ENCODE data around the gene TREX2. TPM values are rescaled to one million over a fixed set of nuclear protein-coding genes. Genes with fewer than 3 reads are reported as not detected.

Gene TREX2
- polyA plus RNA-seq, 1 of the 3 experiments (the other 2 are of a cell fraction), result 0.76 TPM

GRCh38 chrX:153488231-153488914, 42.5 kb upstream of the TREX2 start:
- Histone ChIP-seq H3K79me2 (ENCODE audit: insufficient read depth) (no peaks in the 10 kb centered on the region), H3K4me1 (ENCODE audit: control insufficient read depth in 1 of 2, insufficient read depth in 2 of 2, low read depth in 1 of 2, low read length in 1 of 2) (peaks cover 8 to 69% of the 10 kb centered on the region in 2 experiments; a peak in 2 of 4 replicates), H3K27me3 (ENCODE audit: insufficient read depth) (no peaks in the 10 kb centered on the region), H4K20me1 (ENCODE audit: insufficient read depth) (no peaks in the 10 kb centered on the region), H3K9ac (no peak overlapping the region), H3F3A (replicated peaks; ENCODE audit: insufficient read depth) (peaks cover 5% of the 10 kb centered on the region), H3K36me3 (replicated peaks in 1 of 2; ENCODE audit: control insufficient read depth in 1 of 2, insufficient read depth in 2 of 2, low read length in 1 of 2) (no peaks in the 10 kb centered on the region), H3K9me3 (no peaks in the 10 kb centered on the region), H3K4me2 (peak overlapping the region; percentile 28; the same call in 1 of the 2 replicates), H3K9me2 (no peaks in the 10 kb centered on the region), H3K27ac (ENCODE audit: low read depth in 2 of 2, low read length in 1 of 2) (peak overlapping the region in 1 of 2 experiments; percentile 44; a peak in 2 of 4 replicates), H3K4me3 (ENCODE audit: low read depth in 2 of 2, low read length in 1 of 2) (no peak overlapping the region), H2AFZ (ENCODE audit: low read depth) (peak overlapping the region; percentile 57; the same call in 1 of the 2 replicates)
- no peak for DNase-seq
- TF ChIP-seq FOXJ3 (CRISPR knock-in tag; IDR thresholded peaks at IDR 0.05), result no peak
- TF ChIP-seq RXRA (IDR thresholded peaks at IDR 0.05; ENCODE audit: borderline replicate concordance, low read depth), result no peak
- no peak for TF ChIP-seq MXI1 (IDR thresholded peaks at IDR 0.05; ENCODE audit: low read depth, low read length)
- TF ChIP-seq GATA2 (CRISPR knock-in tag; IDR thresholded peaks at IDR 0.05), result no peak
- no peak for TF ChIP-seq NFIC (IDR thresholded peaks at IDR 0.05; ENCODE audit: borderline replicate concordance)
- no peak for TF ChIP-seq SMC3 (IDR thresholded peaks at IDR 0.05; ENCODE audit: low read depth, low read length)
- TF ChIP-seq RCOR1 (IDR thresholded peaks at IDR 0.05; ENCODE audit: low read length), result no peak
- no peak for TF ChIP-seq GABPA (IDR thresholded peaks at IDR 0.05; ENCODE audit: low read depth)
- no peak for TF ChIP-seq NRF1 (IDR thresholded peaks at IDR 0.05; ENCODE audit: low read depth, low read length)
- no peak for TF ChIP-seq USF2 (IDR thresholded peaks at IDR 0.05; ENCODE audit: borderline replicate concordance, low read depth, low read length)
- TF ChIP-seq FOXM1 (IDR thresholded peaks at IDR 0.05; ENCODE audit: low read depth), result no peak
- TF ChIP-seq EZH2phosphoT487 (IDR thresholded peaks at IDR 0.05; ENCODE audit: borderline replicate concordance, low read depth), result no peak
- TF ChIP-seq, protein P1, sequence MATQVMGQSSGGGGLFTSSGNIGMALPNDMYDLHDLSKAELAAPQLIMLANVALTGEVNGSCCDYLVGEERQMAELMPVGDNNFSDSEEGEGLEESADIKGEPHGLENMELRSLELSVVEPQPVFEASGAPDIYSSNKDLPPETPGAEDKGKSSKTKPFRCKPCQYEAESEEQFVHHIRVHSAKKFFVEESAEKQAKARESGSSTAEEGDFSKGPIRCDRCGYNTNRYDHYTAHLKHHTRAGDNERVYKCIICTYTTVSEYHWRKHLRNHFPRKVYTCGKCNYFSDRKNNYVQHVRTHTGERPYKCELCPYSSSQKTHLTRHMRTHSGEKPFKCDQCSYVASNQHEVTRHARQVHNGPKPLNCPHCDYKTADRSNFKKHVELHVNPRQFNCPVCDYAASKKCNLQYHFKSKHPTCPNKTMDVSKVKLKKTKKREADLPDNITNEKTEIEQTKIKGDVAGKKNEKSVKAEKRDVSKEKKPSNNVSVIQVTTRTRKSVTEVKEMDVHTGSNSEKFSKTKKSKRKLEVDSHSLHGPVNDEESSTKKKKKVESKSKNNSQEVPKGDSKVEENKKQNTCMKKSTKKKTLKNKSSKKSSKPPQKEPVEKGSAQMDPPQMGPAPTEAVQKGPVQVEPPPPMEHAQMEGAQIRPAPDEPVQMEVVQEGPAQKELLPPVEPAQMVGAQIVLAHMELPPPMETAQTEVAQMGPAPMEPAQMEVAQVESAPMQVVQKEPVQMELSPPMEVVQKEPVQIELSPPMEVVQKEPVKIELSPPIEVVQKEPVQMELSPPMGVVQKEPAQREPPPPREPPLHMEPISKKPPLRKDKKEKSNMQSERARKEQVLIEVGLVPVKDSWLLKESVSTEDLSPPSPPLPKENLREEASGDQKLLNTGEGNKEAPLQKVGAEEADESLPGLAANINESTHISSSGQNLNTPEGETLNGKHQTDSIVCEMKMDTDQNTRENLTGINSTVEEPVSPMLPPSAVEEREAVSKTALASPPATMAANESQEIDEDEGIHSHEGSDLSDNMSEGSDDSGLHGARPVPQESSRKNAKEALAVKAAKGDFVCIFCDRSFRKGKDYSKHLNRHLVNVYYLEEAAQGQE (IDR thresholded peaks at IDR 0.05; ENCODE audit: low read depth, low read length), result no peak
- TF ChIP-seq TEAD4 (IDR thresholded peaks at IDR 0.05; ENCODE audit: borderline replicate concordance, insufficient read depth), result no peak
- no peak for TF ChIP-seq JUND (IDR thresholded peaks at IDR 0.05)
- TF ChIP-seq FOSL2 (IDR thresholded peaks at IDR 0.05; ENCODE audit: borderline replicate concordance, low read depth), result no peak
- no peak for TF ChIP-seq POLR2AphosphoS5 (IDR thresholded peaks at IDR 0.05; ENCODE audit: low read depth, low read length)
- TF ChIP-seq RAD21 (IDR thresholded peaks at IDR 0.05; ENCODE audit: low read length), result no peak
- no peak for TF ChIP-seq PBX3 (IDR thresholded peaks at IDR 0.05)
- TF ChIP-seq TCF12 (IDR thresholded peaks at IDR 0.05), result no peak
- 52% methylated on average over 10 of the region's 27 CpGs for WGBS (ENCODE audit: low lambda C conversion rate)
- CTCF ChIA-PET, result interaction anchor here (0.9 kb wide), 1 partner anchor 19 kb away, joined by 3 read pairs; no protein-coding TSS in a partner anchor
- POLR2A ChIA-PET, result no interaction called here
